GM12865 (cell line): Measurements from ENCODE around the gene PPP1R2C.

Experiments
- DNase-seq: peaks from one replicate; pipeline ENCODE4 v3.0.0; 2010; ENCODE audit warnings: low read depth
- H3K4me3 ChIP-seq: 2 replicates; pipeline ENCODE4 v1.5.1; 2011; ENCODE audit warnings: mild to moderate bottlenecking, low read depth, low read length, control low read depth
- CTCF ChIP-seq: IDR thresholded peaks from 2 replicates; pipeline ENCODE4 v1.5.1; 2011; ENCODE audit warnings: low read length, control low read depth, low read depth, inconsistent platforms; ENCODE audit not compliant: insufficient read depth; ENCODE audit errors: missing control alignments

PPP1R2C gene

GRCh38 chrX:42809569-42809968 is 31.6 kb upstream of the PPP1R2C start:
- TF ChIP-seq CTCF = no peak
- no peak overlapping the region for H3K4me3 ChIP-seq
- DNase-seq = peak; percentile 12

GRCh38 chrX:42807393-42807792 is 29.4 kb upstream of the PPP1R2C start:
- H3K4me3 ChIP-seq = no peak overlapping the region
- TF ChIP-seq CTCF = no peak
- DNase-seq = peak; percentile 4

GRCh38 chrX:42804524-42804923 is 26.6 kb upstream of the PPP1R2C start:
- no peak overlapping the region for H3K4me3 ChIP-seq
- no peak for TF ChIP-seq CTCF
- no peak for DNase-seq

- no peak for DNase-seq
- no peak for TF ChIP-seq CTCF
These were observed 25.4 kb upstream of the PPP1R2C start for GRCh38 chrX:42803320-42803719.

GRCh38 chrX:42797651-42798269 is 19.8 kb upstream of the PPP1R2C start:
- TF ChIP-seq CTCF = no peak
- no peak for DNase-seq
- H3K4me3 ChIP-seq = no peak overlapping the region

More at GRCh38 chrX:42803320-42803719, 25.4 kb upstream of the PPP1R2C start:
- no peak overlapping the region for H3K4me3 ChIP-seq

GRCh38 chrX:42783451-42783850 is 5.5 kb upstream of the PPP1R2C start:
- no peak for TF ChIP-seq CTCF
- H3K4me3 ChIP-seq = no peak overlapping the region
- no peak for DNase-seq

GRCh38 chrX:42776195-42776594 is 1.8 kb downstream of the PPP1R2C start:
- TF ChIP-seq CTCF = no peak
- H3K4me3 ChIP-seq = no peak overlapping the region
- peak; percentile 45 for DNase-seq
